HepG2 (cell line): Measurements from ENCODE around the gene SPON2.

ENCODE experiments used
- JUN ChIP-seq: sonication (generic); formaldehyde crosslinking; IDR thresholded peaks from 2 replicates; pipeline ENCODE4 v1.4.0; 2020; ENCODE audit warnings: mild to moderate bottlenecking, missing genetic modification reagents
- POLR2A ChIP-seq, 2 experiments: IDR thresholded peaks; 2 replicates each; pipeline ENCODE4 v1.6.1; 2011; ENCODE audit warnings: low read depth in 2 of 2, low read length in 2 of 2, mild to moderate bottlenecking in 1 of 2, moderate library complexity in 1 of 2; ENCODE audit not compliant: insufficient read depth in 1 of 2
- SIX4 ChIP-seq: sonication (generic); formaldehyde crosslinking; IDR thresholded peaks from 2 replicates; pipeline ENCODE4 v1.4.0; 2020; ENCODE audit warnings: missing genetic modification reagents
- SNAI1 ChIP-seq: sonication (generic); formaldehyde crosslinking; IDR thresholded peaks from 2 replicates; pipeline ENCODE4 v1.5.0; 2020; ENCODE audit warnings: mild to moderate bottlenecking, missing genetic modification reagents, borderline replicate concordance
- ZNF121 ChIP-seq: sonication (generic); formaldehyde crosslinking; IDR thresholded peaks from 2 replicates; pipeline ENCODE4 v1.5.0; 2020; ENCODE audit warnings: mild to moderate bottlenecking, missing genetic modification reagents
- ZNF292 ChIP-seq: sonication (generic); formaldehyde crosslinking; IDR thresholded peaks from 2 replicates; pipeline ENCODE4 v1.8.1; 2022; ENCODE audit warnings: mild to moderate bottlenecking, low read depth, missing genetic modification reagents, borderline replicate concordance
- ZNF572 ChIP-seq: sonication (generic); formaldehyde crosslinking; IDR thresholded peaks from 2 replicates; pipeline ENCODE4 v1.5.1; 2020; ENCODE audit warnings: mild to moderate bottlenecking, missing genetic modification reagents
- ZNF775 ChIP-seq: sonication (generic); formaldehyde crosslinking; IDR thresholded peaks from 2 replicates; pipeline ENCODE4 v1.4.0; 2020; ENCODE audit warnings: missing genetic modification reagents, mild to moderate bottlenecking, moderate library complexity, borderline replicate concordance
- TF ChIP-seq, protein P1 (sequence below): sonication (generic); formaldehyde crosslinking; IDR thresholded peaks from 2 replicates; pipeline ENCODE4; 2020; ENCODE audit warnings: missing genetic modification reagents, mild to moderate bottlenecking, borderline replicate concordance
- TF ChIP-seq, protein P2 (sequence below): sonication (generic); formaldehyde crosslinking; IDR thresholded peaks from 2 replicates; pipeline ENCODE4 v1.5.0; 2020; ENCODE audit warnings: mild to moderate bottlenecking, missing genetic modification reagents, moderate library complexity

DNA sequence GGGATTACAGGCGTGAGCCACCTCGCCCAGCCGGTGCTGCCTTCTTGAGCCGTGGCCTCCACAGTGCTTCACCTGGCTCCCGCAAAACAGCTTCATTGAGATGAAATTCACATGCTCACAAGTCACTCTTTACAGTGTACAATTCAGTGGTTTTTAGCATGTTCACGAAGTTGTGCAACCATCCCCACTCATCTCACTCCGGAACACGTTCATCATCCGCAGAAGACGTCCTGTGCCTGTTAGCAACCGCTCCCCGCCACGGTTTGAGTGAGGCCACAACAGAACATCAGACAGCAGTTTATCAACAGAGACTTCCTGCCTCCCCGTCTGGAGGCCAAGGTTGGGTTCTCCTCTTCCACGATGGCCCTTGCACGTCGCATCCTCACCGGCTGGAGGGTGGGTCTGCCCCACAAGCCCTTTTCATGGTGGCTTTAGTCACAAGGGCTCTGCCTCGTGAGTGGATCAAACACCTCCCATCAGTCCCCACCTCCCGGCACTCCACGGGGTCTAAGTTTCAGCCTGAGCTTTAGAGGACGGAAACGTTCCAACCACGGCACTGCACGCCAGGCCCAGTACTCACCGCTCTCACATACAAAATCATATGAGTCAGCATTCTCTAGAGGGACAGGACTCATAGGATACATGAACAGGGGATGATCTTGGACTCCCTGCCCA lies 29.6 kb upstream of the SPON2 start:
- TF ChIP-seq JUN (no peak), ZNF121 (CRISPR knock-in tag) (no peak), SNAI1 (CRISPR knock-in tag) (no peak), SIX4 (CRISPR knock-in tag) (no peak), POLR2A (IDR thresholded peaks at IDR 0.05; ENCODE audit: insufficient read depth in 1 of 2, low read depth in 2 of 2, low read length in 2 of 2) (no peak), ZNF292 (no peak), ZNF572 (CRISPR knock-in tag) (no peak), ZNF775 (CRISPR knock-in tag) (no peak)
- TF ChIP-seq, protein P1, sequence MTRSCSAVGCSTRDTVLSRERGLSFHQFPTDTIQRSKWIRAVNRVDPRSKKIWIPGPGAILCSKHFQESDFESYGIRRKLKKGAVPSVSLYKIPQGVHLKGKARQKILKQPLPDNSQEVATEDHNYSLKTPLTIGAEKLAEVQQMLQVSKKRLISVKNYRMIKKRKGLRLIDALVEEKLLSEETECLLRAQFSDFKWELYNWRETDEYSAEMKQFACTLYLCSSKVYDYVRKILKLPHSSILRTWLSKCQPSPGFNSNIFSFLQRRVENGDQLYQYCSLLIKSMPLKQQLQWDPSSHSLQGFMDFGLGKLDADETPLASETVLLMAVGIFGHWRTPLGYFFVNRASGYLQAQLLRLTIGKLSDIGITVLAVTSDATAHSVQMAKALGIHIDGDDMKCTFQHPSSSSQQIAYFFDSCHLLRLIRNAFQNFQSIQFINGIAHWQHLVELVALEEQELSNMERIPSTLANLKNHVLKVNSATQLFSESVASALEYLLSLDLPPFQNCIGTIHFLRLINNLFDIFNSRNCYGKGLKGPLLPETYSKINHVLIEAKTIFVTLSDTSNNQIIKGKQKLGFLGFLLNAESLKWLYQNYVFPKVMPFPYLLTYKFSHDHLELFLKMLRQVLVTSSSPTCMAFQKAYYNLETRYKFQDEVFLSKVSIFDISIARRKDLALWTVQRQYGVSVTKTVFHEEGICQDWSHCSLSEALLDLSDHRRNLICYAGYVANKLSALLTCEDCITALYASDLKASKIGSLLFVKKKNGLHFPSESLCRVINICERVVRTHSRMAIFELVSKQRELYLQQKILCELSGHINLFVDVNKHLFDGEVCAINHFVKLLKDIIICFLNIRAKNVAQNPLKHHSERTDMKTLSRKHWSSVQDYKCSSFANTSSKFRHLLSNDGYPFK (CRISPR knock-in tag), result no peak
- TF ChIP-seq, protein P2, sequence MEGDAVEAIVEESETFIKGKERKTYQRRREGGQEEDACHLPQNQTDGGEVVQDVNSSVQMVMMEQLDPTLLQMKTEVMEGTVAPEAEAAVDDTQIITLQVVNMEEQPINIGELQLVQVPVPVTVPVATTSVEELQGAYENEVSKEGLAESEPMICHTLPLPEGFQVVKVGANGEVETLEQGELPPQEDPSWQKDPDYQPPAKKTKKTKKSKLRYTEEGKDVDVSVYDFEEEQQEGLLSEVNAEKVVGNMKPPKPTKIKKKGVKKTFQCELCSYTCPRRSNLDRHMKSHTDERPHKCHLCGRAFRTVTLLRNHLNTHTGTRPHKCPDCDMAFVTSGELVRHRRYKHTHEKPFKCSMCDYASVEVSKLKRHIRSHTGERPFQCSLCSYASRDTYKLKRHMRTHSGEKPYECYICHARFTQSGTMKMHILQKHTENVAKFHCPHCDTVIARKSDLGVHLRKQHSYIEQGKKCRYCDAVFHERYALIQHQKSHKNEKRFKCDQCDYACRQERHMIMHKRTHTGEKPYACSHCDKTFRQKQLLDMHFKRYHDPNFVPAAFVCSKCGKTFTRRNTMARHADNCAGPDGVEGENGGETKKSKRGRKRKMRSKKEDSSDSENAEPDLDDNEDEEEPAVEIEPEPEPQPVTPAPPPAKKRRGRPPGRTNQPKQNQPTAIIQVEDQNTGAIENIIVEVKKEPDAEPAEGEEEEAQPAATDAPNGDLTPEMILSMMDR (CRISPR knock-in tag), result no peak
